HG03521 (cell line): Measurements from ENCODE around the gene SLC40A1.

Experiments used
- ATAC-seq: cut with Tn5 transposase; IDR thresholded peaks from one replicate; pipeline ENCODE4 v1.9.1; 2021; ENCODE audit warnings: mild to moderate bottlenecking, moderate library complexity; ENCODE audit not compliant: unreplicated experiment

The SLC40A1 gene, protein sequence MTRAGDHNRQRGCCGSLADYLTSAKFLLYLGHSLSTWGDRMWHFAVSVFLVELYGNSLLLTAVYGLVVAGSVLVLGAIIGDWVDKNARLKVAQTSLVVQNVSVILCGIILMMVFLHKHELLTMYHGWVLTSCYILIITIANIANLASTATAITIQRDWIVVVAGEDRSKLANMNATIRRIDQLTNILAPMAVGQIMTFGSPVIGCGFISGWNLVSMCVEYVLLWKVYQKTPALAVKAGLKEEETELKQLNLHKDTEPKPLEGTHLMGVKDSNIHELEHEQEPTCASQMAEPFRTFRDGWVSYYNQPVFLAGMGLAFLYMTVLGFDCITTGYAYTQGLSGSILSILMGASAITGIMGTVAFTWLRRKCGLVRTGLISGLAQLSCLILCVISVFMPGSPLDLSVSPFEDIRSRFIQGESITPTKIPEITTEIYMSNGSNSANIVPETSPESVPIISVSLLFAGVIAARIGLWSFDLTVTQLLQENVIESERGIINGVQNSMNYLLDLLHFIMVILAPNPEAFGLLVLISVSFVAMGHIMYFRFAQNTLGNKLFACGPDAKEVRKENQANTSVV

DNA sequence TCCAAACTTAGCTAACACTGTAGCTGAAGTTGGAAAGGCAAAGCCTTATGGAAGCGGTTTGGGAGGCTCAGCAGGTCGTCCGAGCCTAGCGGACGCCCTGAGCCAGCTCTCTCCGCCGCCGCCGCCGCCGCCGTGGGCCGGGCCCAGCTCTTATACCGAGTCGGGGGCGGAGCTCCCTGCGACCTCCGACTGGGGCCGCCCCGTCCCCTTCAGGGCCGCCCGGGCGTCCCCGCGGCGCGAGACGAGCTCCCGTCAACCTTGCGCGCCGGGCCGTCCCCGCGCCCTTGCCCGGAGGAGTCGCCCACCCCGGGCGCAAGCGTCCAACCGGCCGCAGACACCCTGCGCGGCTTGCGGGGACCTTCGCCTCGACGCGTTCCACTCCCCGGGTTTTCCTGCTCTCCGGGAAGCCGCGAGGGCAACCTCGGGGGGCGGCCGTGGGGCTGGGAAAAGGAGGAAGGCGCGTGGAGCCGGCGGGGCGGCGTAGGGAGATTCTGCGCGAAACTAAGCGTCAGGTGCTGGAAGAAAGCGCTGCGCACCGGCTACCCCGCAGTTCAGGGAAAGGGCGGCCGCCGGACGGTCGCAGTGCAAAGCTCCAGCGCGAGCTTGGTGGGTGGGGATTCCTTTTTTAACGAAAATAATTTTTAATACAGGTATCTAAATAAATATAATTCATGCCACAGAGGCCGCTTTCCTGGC, at the start of gene SLC40A1:
SLC40A1 (minus strand) TSS at position 129 of the 696 bp plus-strand sequence. CDS start 326 bp downstream, outside the sequence.
- ATAC-seq = peak; percentile 51

DNA sequence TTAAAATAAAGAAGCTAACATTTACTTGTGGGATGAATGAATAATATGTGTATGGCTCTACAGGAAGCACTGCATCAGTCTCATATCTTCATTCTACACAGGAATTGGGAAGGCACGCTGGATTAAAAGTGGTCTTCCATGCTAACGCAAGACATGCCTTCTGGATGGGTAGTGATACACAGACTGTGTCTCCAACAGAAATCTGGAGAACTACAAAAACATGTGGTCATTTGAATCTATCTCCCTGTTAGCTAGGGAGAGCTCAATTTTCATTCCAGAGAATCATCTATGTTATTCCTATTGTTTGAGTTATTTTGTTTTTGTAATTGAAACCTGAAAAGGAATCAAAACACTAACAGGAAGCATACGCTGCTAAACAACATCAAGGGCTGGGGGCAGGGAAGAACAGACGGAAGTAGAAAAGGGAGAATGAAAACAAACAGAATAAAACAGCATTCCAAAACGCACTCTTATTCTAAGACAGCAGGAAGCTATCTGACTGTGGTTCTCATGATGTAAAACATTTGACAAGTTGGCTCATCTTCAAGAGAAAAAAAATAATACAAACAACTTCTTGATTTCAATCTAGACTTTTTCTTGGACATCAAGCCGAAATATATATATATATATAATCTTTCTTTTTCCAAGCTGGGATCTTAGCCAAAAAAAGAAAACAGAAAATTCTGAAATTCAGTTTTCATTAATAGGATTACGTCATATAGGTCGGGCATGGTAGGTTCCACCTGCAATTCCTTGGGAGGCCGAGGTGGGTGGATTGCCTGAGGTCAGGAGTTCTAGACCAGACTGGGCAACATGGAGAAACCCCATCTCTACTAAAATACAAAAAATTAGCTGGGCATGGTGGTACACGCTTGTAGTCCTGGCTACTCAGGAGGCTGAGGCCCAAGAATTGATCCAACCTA, 49.2 kb upstream of the SLC40A1 start:
- ATAC-seq = no peak

DNA sequence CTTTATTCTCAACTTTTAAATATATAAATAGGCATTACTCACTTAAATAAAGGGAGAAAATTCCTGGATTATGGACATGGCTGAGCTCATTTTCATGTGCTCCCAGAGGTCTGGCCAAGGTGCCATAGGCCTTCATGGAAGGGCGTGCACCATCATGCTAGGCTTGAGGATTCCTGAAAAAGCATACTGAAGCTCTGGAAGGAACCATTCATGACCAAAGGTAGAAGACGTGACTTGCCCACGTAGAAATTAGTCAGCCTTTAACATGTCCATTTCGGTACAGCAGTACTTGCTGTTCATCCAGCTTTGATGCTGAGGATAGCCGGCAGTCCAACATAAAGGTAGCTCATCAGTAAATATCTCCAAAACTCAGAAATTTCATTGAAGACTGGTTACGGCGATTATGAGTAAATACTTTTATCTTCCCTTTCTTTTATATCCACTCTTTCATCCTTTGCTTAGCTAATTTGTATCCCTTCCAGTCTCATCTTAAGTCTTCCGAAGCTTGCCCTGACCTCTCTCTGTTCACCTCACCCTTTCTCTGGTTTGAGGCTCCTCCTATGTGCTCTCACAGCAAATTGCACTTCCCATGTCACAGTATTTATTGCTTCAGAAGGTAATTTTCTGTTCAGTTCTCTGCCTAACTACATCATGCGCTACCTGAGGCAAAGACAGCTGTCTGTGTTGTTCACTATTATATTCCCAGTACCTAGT, 48.4 kb upstream of the SLC40A1 start:
- ATAC-seq = no peak

DNA sequence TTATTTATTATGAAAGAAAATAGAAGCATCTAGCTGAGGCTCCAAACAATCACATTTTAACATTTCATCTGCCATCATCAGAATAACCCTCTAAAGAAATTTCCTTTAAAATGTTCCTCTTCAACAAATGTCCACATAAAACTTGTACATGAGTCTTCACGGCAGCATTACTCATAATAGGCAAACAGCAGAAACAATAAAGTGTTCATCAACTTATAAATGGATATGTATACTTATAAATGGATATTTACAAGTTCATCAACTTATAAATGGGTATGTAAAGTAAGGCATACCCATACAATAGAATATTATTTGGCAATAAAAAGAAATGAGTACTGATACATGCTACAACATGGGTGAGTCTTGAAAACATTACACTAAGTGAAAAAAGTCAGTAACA, 47.2 kb upstream of the SLC40A1 start:
- ATAC-seq = no peak

DNA sequence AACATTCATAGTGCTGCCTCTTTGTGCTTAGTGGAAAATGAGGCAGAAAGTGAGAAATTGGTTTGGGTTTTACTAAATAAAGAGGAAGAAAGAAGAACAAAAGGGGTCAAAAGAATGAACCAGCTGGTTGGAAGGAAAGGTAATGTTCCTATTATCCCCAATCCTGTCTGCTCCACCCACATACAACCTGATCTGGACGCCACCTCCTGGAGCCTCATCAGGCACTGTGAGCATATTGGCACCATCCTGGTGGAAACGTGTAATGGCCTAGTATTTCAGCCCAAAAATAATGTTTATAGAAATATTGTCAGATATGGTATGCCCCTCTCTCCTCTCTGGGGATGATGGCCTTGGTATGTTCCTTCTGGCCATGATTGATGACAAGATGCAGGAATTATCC, 45.0 kb upstream of the SLC40A1 start:
- no peak for ATAC-seq

DNA sequence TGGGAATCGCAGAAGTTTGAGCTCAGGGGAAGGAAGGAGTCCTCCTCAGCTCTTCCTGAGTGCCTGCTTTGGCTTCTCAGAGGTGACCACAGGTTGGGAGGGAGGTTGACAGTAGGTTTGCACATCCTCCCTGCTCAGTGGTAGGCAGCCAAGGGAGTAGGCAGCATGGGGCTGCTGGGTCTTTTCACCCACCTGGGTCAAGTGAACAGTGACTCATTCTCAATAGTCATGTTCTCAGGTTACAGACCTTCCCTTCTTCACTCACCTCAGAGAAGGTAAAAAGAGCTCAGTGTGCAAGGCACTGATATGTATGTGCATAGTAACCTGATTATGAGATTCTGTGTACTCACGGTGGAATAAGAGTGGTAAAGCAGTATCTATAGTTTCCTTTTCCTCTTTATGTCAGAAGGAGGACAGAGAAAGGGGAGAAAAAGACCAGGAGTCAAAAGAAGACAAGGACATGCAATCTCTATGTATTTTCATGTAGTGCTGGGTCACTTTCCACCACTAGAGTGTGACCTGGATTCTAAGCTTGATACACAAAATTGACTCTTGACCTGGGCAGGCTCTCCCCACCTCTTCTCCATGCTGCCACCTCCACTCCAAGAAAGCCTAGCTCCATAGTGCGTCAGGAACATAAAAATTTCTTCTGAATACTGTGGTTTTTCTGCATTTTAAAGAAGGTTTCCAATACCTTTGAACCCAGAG, 44.2 kb upstream of the SLC40A1 start:
- no peak for ATAC-seq

DNA sequence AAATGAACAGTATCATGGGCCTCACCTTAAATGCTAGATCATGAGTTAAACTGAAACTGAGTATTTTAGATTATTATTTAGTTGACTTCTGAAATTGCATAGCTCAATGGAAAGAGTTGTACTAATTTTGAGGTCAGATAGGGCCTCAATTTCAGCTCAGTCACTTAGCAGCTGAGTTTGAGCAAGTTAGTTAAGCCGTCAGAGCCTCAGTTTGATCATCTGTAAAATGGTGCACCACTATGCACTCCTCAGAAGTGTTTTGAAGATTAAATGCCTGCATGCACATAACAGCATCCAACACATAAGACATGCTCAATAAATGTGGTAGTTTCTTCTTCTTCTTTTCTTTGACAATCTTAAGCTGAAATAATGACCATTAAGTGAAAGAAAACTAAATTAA, 42.5 kb upstream of the SLC40A1 start:
- no peak for ATAC-seq

DNA sequence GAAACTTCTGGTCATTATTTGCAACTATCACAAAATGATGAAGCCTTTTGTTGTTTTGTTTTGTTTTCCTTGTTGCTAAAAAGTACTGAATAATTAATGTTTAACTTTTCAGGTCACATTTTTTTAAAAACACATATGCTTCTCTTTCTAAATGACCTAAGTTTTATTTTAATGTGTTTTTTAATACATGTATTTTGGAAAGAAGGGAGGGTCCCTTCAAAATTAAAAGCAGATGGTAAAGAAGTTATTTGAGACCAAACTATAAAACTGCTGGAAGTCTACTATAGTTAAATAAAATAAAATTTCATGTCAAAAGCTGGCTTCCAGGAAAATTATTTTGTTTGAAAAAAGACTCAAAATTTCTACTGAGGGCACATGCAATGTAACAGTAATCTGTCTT, 41.2 kb upstream of the SLC40A1 start:
- no peak for ATAC-seq

DNA sequence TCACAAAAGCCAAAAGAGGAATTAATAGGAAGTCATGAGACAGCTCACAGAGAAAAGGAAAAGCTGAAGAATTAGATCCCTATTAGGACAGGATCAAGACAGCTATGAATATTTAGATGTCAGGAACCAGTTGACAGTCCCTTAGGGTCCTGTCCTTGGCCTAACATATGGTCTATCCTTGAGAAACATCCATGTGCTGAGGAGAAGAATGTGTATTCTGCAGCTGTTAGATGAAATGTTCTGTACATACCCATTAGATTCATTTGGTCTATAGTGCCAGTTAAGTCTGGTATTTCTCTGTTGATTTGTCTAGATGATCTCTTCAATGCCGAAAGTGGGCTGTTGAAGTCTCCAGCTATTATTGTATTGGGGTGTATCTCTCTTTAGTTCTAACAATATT, 37.6 kb upstream of the SLC40A1 start:
- no peak for ATAC-seq

DNA sequence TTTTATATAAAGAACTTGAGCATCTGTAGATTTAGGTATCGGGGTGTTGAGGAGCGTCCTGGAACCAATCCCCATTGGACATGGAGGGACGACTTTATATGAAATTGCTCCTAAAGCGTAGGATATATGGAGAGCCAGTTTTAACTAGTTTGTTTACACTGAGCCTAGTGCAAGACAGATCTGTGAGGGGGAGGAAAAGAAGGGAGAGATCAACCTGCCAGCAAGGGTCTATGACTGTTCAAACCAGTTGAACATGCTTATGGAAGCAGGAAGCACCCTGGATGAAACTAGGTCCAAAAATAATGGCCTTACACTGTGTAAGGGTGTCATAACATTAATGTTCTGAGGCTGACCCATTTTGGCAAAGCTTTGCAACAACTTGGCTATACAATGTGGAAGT, 34.0 kb upstream of the SLC40A1 start:
- ATAC-seq = no peak

DNA sequence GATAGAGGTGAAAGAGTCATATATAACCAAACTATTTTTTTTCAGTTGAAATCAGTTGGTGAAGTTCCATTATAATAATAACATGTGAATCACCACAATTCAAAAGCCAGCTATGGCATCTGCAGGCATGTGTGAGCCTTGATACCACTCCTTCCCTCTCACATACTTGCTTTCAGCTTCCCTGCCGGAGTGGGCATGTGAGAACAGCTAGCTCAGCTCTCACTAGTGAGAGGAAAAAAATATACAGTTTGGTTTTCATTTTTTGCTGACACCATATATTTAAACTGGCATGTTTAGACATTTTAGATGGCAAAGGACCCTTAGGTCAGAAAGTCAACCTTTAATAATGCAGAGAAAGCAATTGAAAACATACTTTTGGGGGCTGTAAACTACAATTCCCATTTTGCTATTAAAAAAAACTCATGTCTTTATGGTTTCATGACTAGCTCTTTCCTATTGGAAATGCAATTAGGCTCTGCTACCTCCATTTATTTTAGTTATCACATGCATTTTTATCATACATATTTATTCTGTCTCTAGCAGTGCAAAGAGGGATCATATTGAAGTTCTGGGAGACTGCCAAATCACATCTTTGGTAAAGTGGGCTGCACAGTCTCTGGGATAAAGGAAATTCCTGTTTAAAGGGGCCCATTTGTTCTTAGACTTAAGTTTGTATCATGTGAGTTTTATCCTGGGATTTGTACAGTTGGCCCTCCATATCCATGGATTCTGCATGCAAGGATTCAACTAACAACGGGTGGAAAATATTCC, 33.2 kb upstream of the SLC40A1 start:
- no peak for ATAC-seq

DNA sequence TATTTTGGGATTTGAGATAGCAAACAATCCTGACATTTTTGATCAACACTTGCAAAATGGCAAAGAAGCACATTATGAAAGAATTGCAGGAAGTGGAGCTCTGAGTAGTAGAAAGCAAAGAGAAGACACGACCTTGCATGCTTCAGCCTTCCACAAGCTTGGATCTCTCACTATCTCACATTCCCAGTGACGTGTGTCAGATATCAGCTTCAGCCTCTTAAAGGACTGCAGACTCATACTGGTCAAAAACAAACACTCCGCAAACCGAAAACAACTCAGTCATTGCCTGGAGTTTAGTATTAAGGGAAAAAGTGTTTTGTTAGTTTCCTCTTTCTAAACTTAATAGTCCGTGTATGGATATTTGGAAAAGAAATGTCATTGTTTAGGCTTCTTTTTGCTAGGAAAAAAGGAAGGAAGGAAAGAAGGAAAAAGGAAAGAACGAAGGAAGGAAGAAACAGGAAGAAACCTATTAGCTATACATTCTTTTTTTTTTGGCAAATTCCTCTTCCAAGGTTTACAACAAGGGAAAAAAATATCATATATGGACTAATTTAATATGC, 32.6 kb upstream of the SLC40A1 start:
- no peak for ATAC-seq

DNA sequence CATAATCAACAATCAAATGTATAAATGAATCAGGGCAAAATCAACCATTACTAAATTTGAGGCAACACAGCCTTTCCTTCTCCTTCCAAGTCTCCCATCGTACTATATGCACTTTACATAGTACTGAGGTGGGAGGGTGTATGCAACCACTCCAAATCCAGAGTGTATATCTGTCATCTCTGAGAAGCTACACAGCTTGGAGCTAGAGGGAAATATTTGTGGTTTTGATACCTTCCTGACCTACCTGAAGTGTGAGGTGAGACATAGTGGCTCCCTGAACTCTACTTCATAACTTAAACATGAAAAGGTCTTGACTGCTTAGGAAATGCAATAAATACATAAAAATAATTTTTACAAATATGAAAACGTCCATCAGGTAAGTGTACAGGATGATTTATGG, 30.1 kb upstream of the SLC40A1 start:
- ATAC-seq = no peak

DNA sequence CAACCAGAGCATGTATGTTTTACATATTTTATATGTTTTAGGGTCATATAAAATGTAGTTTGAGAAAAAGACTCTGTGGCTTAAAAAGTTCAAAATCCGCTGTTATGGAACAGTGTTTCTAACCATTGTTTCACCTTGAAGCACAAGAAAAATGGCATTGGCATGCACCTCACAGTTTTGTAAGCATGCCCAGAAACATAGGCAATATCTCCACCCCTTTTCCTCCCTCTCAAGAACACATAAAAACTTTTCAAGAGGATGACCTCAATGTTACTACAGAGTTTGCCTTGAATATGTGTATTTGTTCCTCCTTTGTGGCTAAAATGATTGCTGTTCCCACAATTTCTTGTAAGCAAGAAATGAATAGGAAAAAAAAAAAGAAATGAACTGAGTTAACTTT, 29.3 kb upstream of the SLC40A1 start:
- no peak for ATAC-seq

DNA sequence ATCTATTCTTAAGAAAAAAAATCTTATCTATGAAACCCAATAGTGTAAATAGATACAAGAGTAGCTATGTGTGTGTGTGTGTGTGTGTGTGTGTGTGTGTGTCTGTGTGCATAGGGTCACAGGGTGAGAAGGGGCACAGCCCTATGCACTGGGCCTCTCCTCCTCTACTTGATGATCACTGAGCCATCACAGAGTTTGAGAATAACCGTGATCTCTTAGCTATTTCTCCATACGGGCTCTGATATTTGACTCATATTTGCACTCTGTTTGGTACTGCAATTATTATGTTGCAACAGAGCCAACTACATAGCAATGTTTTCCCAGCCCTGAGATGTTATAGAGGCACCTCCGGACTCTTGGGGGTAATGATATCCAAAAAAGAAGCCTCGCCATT, 28.8 kb upstream of the SLC40A1 start:
- no peak for ATAC-seq

DNA sequence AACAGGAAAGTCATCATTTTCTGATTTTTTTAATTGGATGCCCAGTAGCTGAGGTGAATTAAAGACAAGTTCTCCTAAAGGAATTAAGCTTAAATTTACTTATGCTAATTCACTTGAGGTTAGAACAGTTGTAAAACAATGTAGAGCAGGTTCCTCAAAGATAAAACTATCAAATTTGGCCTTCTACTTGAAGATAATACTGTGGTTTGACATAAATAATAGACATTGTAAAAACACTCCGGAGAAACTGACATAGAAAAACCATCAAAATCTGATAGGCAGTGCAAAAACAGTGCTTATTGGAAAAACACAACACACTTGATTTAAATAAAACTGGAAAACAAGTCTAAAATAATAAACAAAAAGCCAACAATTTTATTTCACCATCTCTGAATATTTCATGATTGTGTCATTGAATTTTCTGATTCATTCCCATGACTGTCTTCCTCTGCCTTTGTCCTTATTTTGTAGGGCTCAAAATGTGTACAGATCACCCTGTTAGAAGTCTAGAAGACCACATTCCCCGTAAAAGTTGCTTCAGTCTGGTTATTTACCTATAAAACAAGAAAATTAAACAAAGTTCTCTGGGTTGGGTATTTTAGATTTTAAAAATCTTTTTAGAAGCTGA, 28.3 kb upstream of the SLC40A1 start:
- ATAC-seq = no peak

DNA sequence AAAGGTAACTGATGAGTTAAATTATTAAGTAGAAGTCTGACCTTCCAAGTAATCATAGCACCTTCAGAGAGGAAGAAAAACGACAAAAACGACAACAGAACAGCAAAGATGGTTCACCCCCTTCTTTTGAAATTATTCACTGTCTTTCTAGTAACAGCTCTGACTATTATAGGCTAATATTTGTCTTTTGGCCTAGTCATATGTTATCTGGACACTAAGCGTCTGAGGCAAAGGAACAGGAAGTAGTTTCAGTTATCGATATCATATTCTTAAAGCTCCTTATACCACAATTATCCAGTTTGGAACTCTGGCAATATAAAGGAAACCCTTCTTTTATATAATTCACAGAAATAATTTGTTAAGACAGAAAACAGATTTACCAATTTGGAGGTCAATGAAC, 27.6 kb upstream of the SLC40A1 start:
- ATAC-seq = no peak

DNA sequence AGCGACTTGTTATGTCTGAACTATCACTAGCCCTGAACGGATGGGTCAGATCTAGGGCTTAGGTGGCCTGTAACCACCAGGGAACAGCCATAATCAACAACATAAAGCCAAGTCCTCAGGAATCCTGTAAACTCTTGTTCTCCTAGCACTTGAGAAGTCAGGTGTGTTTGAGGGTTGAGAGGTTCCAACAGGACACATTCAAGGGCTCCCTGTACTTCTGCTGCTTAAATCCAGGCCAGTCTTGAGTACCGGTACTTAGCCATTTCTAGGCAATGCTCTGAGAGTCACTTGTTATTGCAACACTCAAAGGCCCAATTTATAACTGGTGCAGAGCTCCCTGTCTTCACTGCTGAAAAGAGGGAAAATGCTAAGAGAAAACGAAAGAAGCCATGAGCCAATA, 21.6 kb upstream of the SLC40A1 start:
- no peak for ATAC-seq
